ENCODE data around the gene MUS81.
A peak's percentile ranks its signal among the peaks of the same experiment; 100 is the strongest.
"Not testable (repeated sequence)": the region's sequence is repeated elsewhere in the genome, so short reads cannot be mapped to it uniquely, and the experiment has no call there.

Gene MUS81

GRCh38 chr11:65873318-65874156 is 13.3 kb downstream of the MUS81 start:
- peak; percentile 80 for DNase-seq

GRCh38 chr11:65879617-65880016 is 19.4 kb downstream of the MUS81 start, which contains the start of gene CTSW:
Gene CTSW (plus strand): TSS chr11:65879837. CDS start chr11:65879855, 18 bp downstream.
- peak; percentile 21 for DNase-seq

- DNase-seq, result no peak
These were observed 19.8 kb downstream of the MUS81 start for GRCh38 chr11:65880027-65880426.

GRCh38 chr11:65880844-65881421 is 20.7 kb downstream of the MUS81 start:
- no peak for DNase-seq

GRCh38 chr11:65882120-65883057 is 22.2 kb downstream of the MUS81 start:
- DNase-seq, result no peak

GRCh38 chr11:65883058-65883761 is 23.0 kb downstream of the MUS81 start:
- no peak for DNase-seq

GRCh38 chr11:65883786-65884715 is 23.8 kb downstream of the MUS81 start:
- no peak for DNase-seq

- peak; percentile 61 for DNase-seq
These were observed 24.5 kb downstream of the MUS81 start for GRCh38 chr11:65884716-65885092.

GRCh38 chr11:65885231-65885630 is 25.0 kb downstream of the MUS81 start:
- DNase-seq, result no peak

- no peak for DNase-seq
These were observed 25.7 kb downstream of the MUS81 start for GRCh38 chr11:65885808-65886536.

GRCh38 chr11:65886826-65887722 is 26.8 kb downstream of the MUS81 start:
- no peak for DNase-seq

- no peak for DNase-seq
These were observed 27.5 kb downstream of the MUS81 start for GRCh38 chr11:65887723-65888162.

- DNase-seq, result peak; percentile 93
These were observed 28.1 kb downstream of the MUS81 start, which contains the start of gene FIBP for GRCh38 chr11:65888163-65888814. Gene FIBP (minus strand): TSS chr11:65888471. CDS start chr11:65888418, 53 bp downstream.

- peak; percentile 96 for DNase-seq
These were observed 30.3 kb downstream of the MUS81 start, which contains the start of gene CCDC85B for GRCh38 chr11:65890324-65891218. Gene CCDC85B (plus strand): TSS chr11:65890673. CDS start chr11:65890784, 111 bp downstream.

GRCh38 chr11:65891219-65892136 is 31.2 kb downstream of the MUS81 start:
- DNase-seq, result peak; percentile 44

- not testable (repeated sequence) for DNase-seq
These were observed 31.9 kb downstream of the MUS81 start for GRCh38 chr11:65892137-65892540.
